Ectodermal cell (in vitro differentiated cells): ENCODE measurements around the gene PIANP. TPM values are rescaled to one million over a fixed set of nuclear protein-coding genes. Genes with fewer than 3 reads are reported as not detected.
"Not testable (repeated sequence)": the region's sequence is repeated elsewhere in the genome, so short reads cannot be mapped to it uniquely, and the experiment has no call there.

Experiments
- H3K27ac ChIP-seq: 2 replicates; pipeline ENCODE4 v1.7.0; 2013; ENCODE audit warnings: mild to moderate bottlenecking, low read depth, low read length; ENCODE audit not compliant: insufficient read depth, poor library complexity, severe bottlenecking
- H3K27me3 ChIP-seq: 2 replicates; pipeline ENCODE4 v1.7.0; 2013; ENCODE audit warnings: mild to moderate bottlenecking, low read length; ENCODE audit not compliant: insufficient read depth, control insufficient read depth, poor library complexity, severe bottlenecking
- H3K36me3 ChIP-seq: one replicate; pipeline ENCODE4 v1.7.0; 2013; ENCODE audit warnings: low read length; ENCODE audit not compliant: control insufficient read depth, insufficient read depth
- H3K4me1 ChIP-seq: one replicate; pipeline ENCODE4 v1.7.0; 2013; ENCODE audit warnings: low read length; ENCODE audit not compliant: control insufficient read depth, insufficient read depth
- H3K4me3 ChIP-seq: 2 replicates; pipeline ENCODE4 v1.7.0; 2013; ENCODE audit warnings: low read depth, low read length, control low read depth; ENCODE audit not compliant: insufficient read depth
- H3K9me3 ChIP-seq: 2 replicates; pipeline ENCODE4 v1.7.0; 2013; ENCODE audit warnings: mild to moderate bottlenecking, low read length, moderate library complexity; ENCODE audit not compliant: control insufficient read depth
- WGBS, 2 experiments: methylation state at CpG; one replicate each; pipeline ENCODE4 v1.1.7; 2013; ENCODE audit warnings: missing lambda C conversion rate in 2 of 2; 5-methylcytosine and 5-hydroxymethylcytosine counted together
- polyA plus RNA-seq, 4 experiments: library from polyadenylated mRNA; stranded (reverse); fragments of 50-300 nt; gene quantifications; one replicate each; pipeline ENCODE4 v1.2.3, GENCODE V29; 2013

Gene PIANP
- polyA plus RNA-seq (2013, experiment 1 of 4): 19.1 TPM
- polyA plus RNA-seq (2013, experiment 2 of 4): 24.0 TPM
- 16.9 TPM for polyA plus RNA-seq (2013, experiment 3 of 4)
- polyA plus RNA-seq (2013, experiment 4 of 4): 21.6 TPM

GRCh38 chr12:6700646-6701051 lies at the start of gene PIANP:
Gene PIANP (minus strand): TSS chr12:6700815. CDS start chr12:6698061, 2,754 bp downstream.
- H3K27ac ChIP-seq: no peak within 1 kb of the TSS
- H3K9me3 ChIP-seq: no peaks in the 10 kb centered on the region
- peaks cover 20% of the 10 kb centered on the region for H3K4me1 ChIP-seq
- WGBS, 2 experiments: 1% methylated on average over 43 of the region's 43 CpGs
- peaks cover 55% of the 10 kb centered on the region for H3K27me3 ChIP-seq
- peak within 1 kb of the TSS; percentile 69 for H3K4me3 ChIP-seq
- H3K36me3 ChIP-seq: no peaks in the 10 kb centered on the region

- 97 to 98% methylated on average over 28 of the region's 28 CpGs for WGBS, 2 experiments
- Histone ChIP-seq H3K27me3 (no peaks in the 10 kb centered on the region), H3K4me1 (peaks cover 23% of the 10 kb centered on the region), H3K9me3 (no peaks in the 10 kb centered on the region), H3K27ac (no peak overlapping the region), H3K36me3 (peaks cover 45% of the 10 kb centered on the region), H3K4me3 (no peak overlapping the region)
Measured at GRCh38 chr12:6748761-6749160, 48.1 kb upstream of the PIANP start.

- WGBS, 2 experiments: 93 to 96% methylated on average over 4 of the region's 4 CpGs
- Histone ChIP-seq H3K27me3 (no peaks in the 10 kb centered on the region), H3K4me1 (peaks cover 21% of the 10 kb centered on the region), H3K9me3 (no peaks in the 10 kb centered on the region), H3K4me3 (no peak overlapping the region), H3K36me3 (peaks cover 45% of the 10 kb centered on the region), H3K27ac (no peak overlapping the region)
Measured at GRCh38 chr12:6747216-6747615, 46.6 kb upstream of the PIANP start.

GRCh38 chr12:6745741-6746525 lies 45.3 kb upstream of the PIANP start:
- no peaks in the 10 kb centered on the region for H3K27me3 ChIP-seq
- H3K4me3 ChIP-seq: no peak overlapping the region
- H3K27ac ChIP-seq: no peak overlapping the region
- 93 to 94% methylated on average over 13 of the region's 13 CpGs for WGBS, 2 experiments
- peaks cover 38% of the 10 kb centered on the region for H3K36me3 ChIP-seq
- H3K4me1 ChIP-seq: peaks cover 11% of the 10 kb centered on the region
- no peaks in the 10 kb centered on the region for H3K9me3 ChIP-seq

- WGBS, 2 experiments: 85 to 88% methylated on average over 7 of the region's 7 CpGs
Measured at GRCh38 chr12:6743300-6743699, 42.7 kb upstream of the PIANP start.

GRCh38 chr12:6742834-6743233 lies 42.2 kb upstream of the PIANP start:
- no peak overlapping the region for H3K4me3 ChIP-seq
- whole genome bisulfite sequencing, 2 experiments: 93 to 95% methylated on average over 3 of the region's 3 CpGs

More at GRCh38 chr12:6743300-6743699, 42.7 kb upstream of the PIANP start:
- not testable (repeated sequence) for H3K9me3 ChIP-seq, H3K27me3 ChIP-seq, H3K4me3 ChIP-seq, H3K27ac ChIP-seq
- peaks cover 13% of the 10 kb centered on the region for H3K36me3 ChIP-seq
- H3K4me1 ChIP-seq: peaks cover 11% of the 10 kb centered on the region

GRCh38 chr12:6742080-6742479 lies 41.5 kb upstream of the PIANP start:
- 90% methylated on average over 10 to 11 of the region's 12 CpGs for WGBS, 2 experiments
- not testable (repeated sequence) for H3K27me3 ChIP-seq, H3K36me3 ChIP-seq, H3K27ac ChIP-seq, H3K9me3 ChIP-seq, H3K4me3 ChIP-seq
- peaks cover 11% of the 10 kb centered on the region for H3K4me1 ChIP-seq

More at GRCh38 chr12:6742834-6743233, 42.2 kb upstream of the PIANP start:
- peaks cover 11% of the 10 kb centered on the region for H3K4me1 ChIP-seq
- H3K9me3 ChIP-seq: no peaks in the 10 kb centered on the region
- peaks cover 9% of the 10 kb centered on the region for H3K36me3 ChIP-seq
- no peaks in the 10 kb centered on the region for H3K27me3 ChIP-seq
- no peak overlapping the region for H3K27ac ChIP-seq

- 90 to 91% methylated on average over 5 of the region's 5 CpGs for WGBS, 2 experiments
- Histone ChIP-seq H3K4me1 (no peaks in the 10 kb centered on the region), H3K27ac (no peak overlapping the region), H3K4me3 (no peak overlapping the region), H3K36me3 (no peaks in the 10 kb centered on the region), H3K27me3 (no peaks in the 10 kb centered on the region), H3K9me3 (no peaks in the 10 kb centered on the region)
Measured at GRCh38 chr12:6736754-6737153, 36.1 kb upstream of the PIANP start.

GRCh38 chr12:6735448-6736191 lies 35.0 kb upstream of the PIANP start:
- Histone ChIP-seq H3K4me3 (no peak overlapping the region), H3K36me3 (peaks cover 3% of the 10 kb centered on the region), H3K27ac (no peak overlapping the region), H3K27me3 (no peaks in the 10 kb centered on the region), H3K4me1 (no peaks in the 10 kb centered on the region), H3K9me3 (no peaks in the 10 kb centered on the region)
- WGBS, 2 experiments: 54 to 55% methylated on average over 8 of the region's 8 CpGs
